ENCODE data around the gene TMEM252. TPM values are rescaled to one million over a fixed set of nuclear protein-coding genes. Genes with fewer than 3 reads are reported as not detected.

Gene TMEM252
- total RNA-seq, 2 donors from 2014 or later: not detected

DNA sequence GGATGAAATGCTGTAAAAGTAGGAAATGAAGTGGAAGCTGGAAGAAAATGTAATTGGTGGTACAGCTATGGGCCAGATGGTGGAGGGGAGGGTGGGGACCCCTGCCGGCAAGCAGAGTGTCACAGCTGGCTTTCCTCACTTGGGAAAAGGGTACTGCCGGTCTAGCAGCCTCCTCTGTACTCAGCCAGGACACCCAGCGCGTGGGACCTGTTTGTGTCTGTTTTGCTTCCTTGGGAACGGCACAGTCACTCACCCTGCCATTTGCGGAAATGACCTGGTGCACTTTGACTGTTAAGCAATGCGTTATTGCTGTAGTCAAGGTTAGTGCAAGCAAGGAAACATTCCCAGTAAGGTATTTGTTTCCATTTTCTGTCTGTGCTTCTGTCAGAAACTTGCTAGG, 10.1 kb downstream of the TMEM252 start:
- Histone ChIP-seq H3K36me3 (no peaks in the 10 kb centered on the region), H3K27ac (peak overlapping the region; percentile 42), H3K9me3 (no peaks in the 10 kb centered on the region), H3K27me3 (no peaks in the 10 kb centered on the region), H3K4me1 (no peaks in the 10 kb centered on the region), H3K4me3 (no peak overlapping the region), H3K9ac (ENCODE audit: low read depth in 2 of 2, low read length in 2 of 2) (no peak overlapping the region)
- peak; percentile 85 for DNase-seq
- TF ChIP-seq, protein P1, sequence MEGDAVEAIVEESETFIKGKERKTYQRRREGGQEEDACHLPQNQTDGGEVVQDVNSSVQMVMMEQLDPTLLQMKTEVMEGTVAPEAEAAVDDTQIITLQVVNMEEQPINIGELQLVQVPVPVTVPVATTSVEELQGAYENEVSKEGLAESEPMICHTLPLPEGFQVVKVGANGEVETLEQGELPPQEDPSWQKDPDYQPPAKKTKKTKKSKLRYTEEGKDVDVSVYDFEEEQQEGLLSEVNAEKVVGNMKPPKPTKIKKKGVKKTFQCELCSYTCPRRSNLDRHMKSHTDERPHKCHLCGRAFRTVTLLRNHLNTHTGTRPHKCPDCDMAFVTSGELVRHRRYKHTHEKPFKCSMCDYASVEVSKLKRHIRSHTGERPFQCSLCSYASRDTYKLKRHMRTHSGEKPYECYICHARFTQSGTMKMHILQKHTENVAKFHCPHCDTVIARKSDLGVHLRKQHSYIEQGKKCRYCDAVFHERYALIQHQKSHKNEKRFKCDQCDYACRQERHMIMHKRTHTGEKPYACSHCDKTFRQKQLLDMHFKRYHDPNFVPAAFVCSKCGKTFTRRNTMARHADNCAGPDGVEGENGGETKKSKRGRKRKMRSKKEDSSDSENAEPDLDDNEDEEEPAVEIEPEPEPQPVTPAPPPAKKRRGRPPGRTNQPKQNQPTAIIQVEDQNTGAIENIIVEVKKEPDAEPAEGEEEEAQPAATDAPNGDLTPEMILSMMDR (IDR thresholded peaks at IDR 0.05): no peak
- intact Hi-C loops (cut with DNase I): no loop called here

DNA sequence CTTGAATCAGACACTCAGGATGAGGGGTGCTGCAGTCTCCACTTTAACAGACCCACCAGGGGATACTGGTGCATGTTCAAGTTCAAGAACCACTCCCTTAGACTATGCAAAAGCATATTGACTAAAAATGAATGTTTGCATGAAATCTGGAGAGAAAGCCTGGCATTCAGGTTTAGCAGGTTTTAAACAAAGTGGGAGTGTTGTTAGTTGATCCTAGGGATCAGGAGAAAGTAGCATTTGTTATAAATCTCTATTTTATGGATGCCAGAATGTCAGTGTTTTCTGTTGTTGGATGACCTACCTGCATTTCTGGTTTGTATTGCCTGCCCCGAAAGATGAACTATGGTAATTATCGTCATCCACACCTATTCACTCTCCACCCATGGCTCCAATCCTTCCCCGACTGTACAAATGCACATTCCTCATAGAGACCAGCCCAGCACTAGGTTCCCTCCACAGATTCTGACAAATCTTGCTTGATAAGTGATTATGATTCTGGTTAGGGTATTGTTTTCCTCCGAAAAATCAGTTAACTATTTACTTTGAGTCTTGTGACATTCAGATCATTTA, 17.2 kb downstream of the TMEM252 start:
- no peak for DNase-seq
- intact Hi-C loops (cut with DNase I): no loop called here
- Histone ChIP-seq H3K4me3 (no peak overlapping the region), H3K27ac (no peak overlapping the region), H3K36me3 (no peaks in the 10 kb centered on the region), H3K9me3 (no peaks in the 10 kb centered on the region), H3K27me3 (no peaks in the 10 kb centered on the region), H3K9ac (ENCODE audit: low read depth in 2 of 2, low read length in 2 of 2) (no peak overlapping the region), H3K4me1 (no peaks in the 10 kb centered on the region)
- TF ChIP-seq, protein P1 (IDR thresholded peaks at IDR 0.05): no peak

- Histone ChIP-seq H3K27ac (no peak overlapping the region), H3K27me3 (no peaks in the 10 kb centered on the region), H3K4me1 (no peaks in the 10 kb centered on the region), H3K36me3 (no peaks in the 10 kb centered on the region), H3K9me3 (no peaks in the 10 kb centered on the region), H3K9ac (ENCODE audit: low read depth in 2 of 2, low read length in 2 of 2) (no peak overlapping the region), H3K4me3 (no peak overlapping the region)
- intact Hi-C loops (cut with DNase I): no loop called here
- DNase-seq: no peak
- TF ChIP-seq, protein P1 (IDR thresholded peaks at IDR 0.05): no peak
Observed at GRCh38 chr9:68522954-68523353, 17.7 kb downstream of the TMEM252 start.

GRCh38 chr9:68522131-68522530, 18.6 kb downstream of the TMEM252 start:
- TF ChIP-seq, protein P1 (IDR thresholded peaks at IDR 0.05): no peak
- Histone ChIP-seq H3K4me1 (no peaks in the 10 kb centered on the region), H3K27me3 (no peaks in the 10 kb centered on the region), H3K36me3 (no peaks in the 10 kb centered on the region), H3K9ac (ENCODE audit: low read depth in 2 of 2, low read length in 2 of 2) (no peak overlapping the region), H3K4me3 (no peak overlapping the region), H3K9me3 (no peaks in the 10 kb centered on the region), H3K27ac (no peak overlapping the region)
- DNase-seq: no peak
- intact Hi-C loops (cut with DNase I): no loop called here

- no peak overlapping the region for H3K27ac ChIP-seq
- no peak for DNase-seq
Observed at GRCh38 chr9:68515326-68516017, 25.2 kb downstream of the TMEM252 start.

More at GRCh38 chr9:68515326-68516017, 25.2 kb downstream of the TMEM252 start:
- Histone ChIP-seq H3K36me3 (no peaks in the 10 kb centered on the region), H3K4me1 (no peaks in the 10 kb centered on the region), H3K9me3 (no peaks in the 10 kb centered on the region), H3K9ac (ENCODE audit: low read depth in 2 of 2, low read length in 2 of 2) (no peak overlapping the region), H3K4me3 (no peak overlapping the region), H3K27me3 (no peaks in the 10 kb centered on the region)
- TF ChIP-seq, protein P1 (IDR thresholded peaks at IDR 0.05): no peak
- intact Hi-C loops (cut with DNase I): no loop called here

Measured in colonic mucosa (tissue), 4 donors.